ENCODE measurements around the gene CHST9. TPM values are rescaled to one million over a fixed set of nuclear protein-coding genes. Genes with fewer than 3 reads are reported as not detected.

Gene CHST9
- total RNA-seq, 2 donors from 2014 or later, result 0.90 to 1.3 TPM

GRCh38 chr18:27054926-27055325 is 130.2 kb downstream of the CHST9 start:
- no peak for DNase-seq (ENCODE audit: low spot score)
- H3K36me3 ChIP-seq, result no peaks in the 10 kb centered on the region
- no peaks in the 10 kb centered on the region for H3K27me3 ChIP-seq
- no peaks in the 10 kb centered on the region for H3K9me3 ChIP-seq
- no peak overlapping the region for H3K4me3 ChIP-seq
- no peak for TF ChIP-seq CTCF (IDR thresholded peaks at IDR 0.05)
- peak overlapping the region in 1 of 2 donors; percentile 11 for H3K27ac ChIP-seq
- peaks cover 0 to 25% of the 10 kb centered on the region in 2 donors for H3K4me1 ChIP-seq

DNA sequence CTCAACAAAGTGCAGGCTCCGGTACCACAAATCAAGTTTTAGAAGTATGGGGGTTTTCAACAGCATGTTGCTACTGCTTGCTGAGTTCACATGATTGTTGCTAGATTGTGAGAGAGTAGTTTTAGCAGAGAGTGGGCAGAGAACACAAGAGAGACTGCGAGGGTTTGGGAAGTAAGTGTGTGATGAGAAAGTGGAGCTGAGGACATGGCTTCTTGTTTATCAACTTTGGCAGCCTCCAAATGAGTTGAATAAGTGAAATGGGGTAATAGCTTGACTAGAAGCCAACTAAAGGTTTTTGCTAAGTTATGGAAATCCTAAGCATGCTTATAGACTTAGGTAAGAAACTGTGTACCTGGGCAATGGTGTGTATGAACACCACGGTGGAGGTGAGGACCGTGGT is 135.1 kb downstream of the CHST9 start:
- Histone ChIP-seq H3K9me3 (no peaks in the 10 kb centered on the region), H3K36me3 (no peaks in the 10 kb centered on the region), H3K27me3 (no peaks in the 10 kb centered on the region), H3K4me1 (peaks cover 0 to 6% of the 10 kb centered on the region in 2 donors), H3K27ac (no peak overlapping the region), H3K4me3 (no peak overlapping the region)
- no peak for DNase-seq (ENCODE audit: low spot score)
- no peak for TF ChIP-seq CTCF (IDR thresholded peaks at IDR 0.05)

GRCh38 chr18:27045342-27045741 is 139.8 kb downstream of the CHST9 start:
- Histone ChIP-seq H3K4me3 (no peak overlapping the region), H3K9me3 (no peaks in the 10 kb centered on the region), H3K36me3 (no peaks in the 10 kb centered on the region), H3K27ac (no peak overlapping the region), H3K27me3 (no peaks in the 10 kb centered on the region), H3K4me1 (no peaks in the 10 kb centered on the region)
- no peak for TF ChIP-seq CTCF (IDR thresholded peaks at IDR 0.05)
- no peak for DNase-seq (ENCODE audit: low spot score)

- Histone ChIP-seq H3K27ac (no peak overlapping the region), H3K4me3 (no peak overlapping the region), H3K9me3 (no peaks in the 10 kb centered on the region), H3K36me3 (no peaks in the 10 kb centered on the region), H3K4me1 (no peaks in the 10 kb centered on the region), H3K27me3 (no peaks in the 10 kb centered on the region)
- no peak for TF ChIP-seq CTCF (IDR thresholded peaks at IDR 0.05)
- DNase-seq (ENCODE audit: low spot score), result no peak
These were observed 142.9 kb downstream of the CHST9 start for GRCh38 chr18:27042177-27042576.

DNA sequence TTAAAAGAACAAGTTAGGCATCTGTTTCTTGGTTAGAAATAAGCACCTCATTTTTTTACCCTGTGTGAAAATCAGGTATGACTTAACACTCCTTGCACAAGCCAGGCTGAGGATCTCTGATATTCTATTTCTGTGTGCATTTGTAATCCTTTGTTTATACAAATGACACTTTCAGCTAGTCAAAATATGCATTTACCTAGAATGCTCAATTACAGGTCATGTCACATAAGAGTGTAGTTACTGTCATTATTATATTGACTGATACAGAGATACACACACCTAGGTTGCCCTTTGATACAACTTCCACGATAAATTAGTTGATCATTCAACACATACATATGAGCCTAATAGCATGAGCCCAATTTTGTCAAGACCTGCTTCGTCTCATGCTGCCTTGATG is 144.3 kb downstream of the CHST9 start:
- Histone ChIP-seq H3K27me3 (no peaks in the 10 kb centered on the region), H3K4me3 (no peak overlapping the region), H3K27ac (no peak overlapping the region), H3K9me3 (no peaks in the 10 kb centered on the region), H3K36me3 (no peaks in the 10 kb centered on the region), H3K4me1 (no peaks in the 10 kb centered on the region)
- no peak for TF ChIP-seq CTCF (IDR thresholded peaks at IDR 0.05)
- no peak for DNase-seq (ENCODE audit: low spot score)

DNA sequence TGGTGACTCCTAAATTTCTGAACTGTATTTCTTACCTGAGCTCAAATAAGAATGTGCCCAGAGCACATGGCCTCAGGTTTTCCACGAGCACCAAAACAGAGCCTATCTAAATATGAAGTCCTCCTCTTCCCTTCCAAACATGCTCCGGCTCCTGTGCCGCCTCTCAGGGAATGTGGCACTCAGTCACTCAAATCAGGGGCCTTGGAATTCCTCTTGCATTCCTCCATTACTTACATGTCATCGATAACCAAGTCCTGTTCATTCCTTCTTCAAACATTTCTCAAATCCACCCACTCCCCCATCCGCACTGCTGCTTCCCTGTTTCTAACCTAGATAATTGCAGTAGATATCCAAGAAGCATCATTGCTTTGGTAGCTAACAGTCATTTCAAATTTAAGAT is 151.4 kb downstream of the CHST9 start:
- DNase-seq (ENCODE audit: low spot score), result no peak
- Histone ChIP-seq H3K4me1 (no peaks in the 10 kb centered on the region), H3K9me3 (no peaks in the 10 kb centered on the region), H3K27me3 (no peaks in the 10 kb centered on the region), H3K36me3 (no peaks in the 10 kb centered on the region), H3K4me3 (no peak overlapping the region), H3K27ac (no peak overlapping the region)
- no peak for TF ChIP-seq CTCF (IDR thresholded peaks at IDR 0.05)

Data from right atrium auricular region (tissue), 2 donors.